Measurements from ENCODE around the gene WDR33. TPM values are rescaled to one million over a fixed set of nuclear protein-coding genes. Genes with fewer than 3 reads are reported as not detected.

Gene WDR33
- total and polyA plus RNA-seq, 9 of the 15 experiments (the other 6 are each of a cell fraction or from before 2014, with no cell fraction given), result 24.2 to 57.4 (median 38.4) TPM

- Histone ChIP-seq H3K27me3 (ENCODE audit: control insufficient read depth in 2 of 2, insufficient read depth in 2 of 2, low read length in 2 of 2) (peaks cover 40 to 68% of the 10 kb centered on the region in 2 experiments), H2AFZ (ENCODE audit: low read depth, low read length) (no peak overlapping the region), H4K20me1 (replicated peaks; ENCODE audit: control insufficient read depth, insufficient read depth, low read length) (no peaks in the 10 kb centered on the region; the same call in none of the 2 replicates), H3K36me3 (ENCODE audit: control insufficient read depth, insufficient read depth, low read length) (no peaks in the 10 kb centered on the region), H3K4me1 (replicated peaks in 1 of 2; ENCODE audit: control insufficient read depth in 2 of 2, insufficient read depth in 2 of 2, low read length in 2 of 2) (peaks cover 2 to 12% of the 10 kb centered on the region in 2 experiments; a peak in 3 of 5 replicates), H3K4me2 (ENCODE audit: insufficient read depth, low read length) (no peak overlapping the region), H3K9me1 (ENCODE audit: control insufficient read depth, insufficient read depth, low read length) (no peaks in the 10 kb centered on the region), H3K27ac (ENCODE audit: extremely low read depth, low read depth, low read length) (no peak overlapping the region), H3K4me3 (no peak overlapping the region), H3K9ac (ENCODE audit: insufficient read depth in 1 of 2, low read depth in 2 of 2, low read length in 2 of 2) (peak overlapping the region in 1 of 2 experiments; percentile 22; a peak in 1 of 4 replicates), H3K79me2 (ENCODE audit: control insufficient read depth, insufficient read depth, low read length) (no peaks in the 10 kb centered on the region), H3K9me3 (replicated peaks; ENCODE audit: control insufficient read depth, insufficient read depth, low read depth, low read length) (no peaks in the 10 kb centered on the region; the same call in 1 of the 2 replicates)
- 25% methylated on average over 12 of the region's 14 CpGs for WGBS (ENCODE audit: insufficient coverage, low coverage, missing lambda C conversion rate)
- ChIA-PET CTCF (ENCODE audit: low intra/inter-chr PET ratio) (no interaction called here), POLR2A (no interaction called here)
- intact Hi-C loops (cut with micrococcal nuclease), result no loop called here
- TF ChIP-seq NR2C1 (IDR thresholded peaks at IDR 0.05) (no peak), NR2C1 (tag; IDR thresholded peaks at IDR 0.05) (no peak), CBX3 (IDR thresholded peaks at IDR 0.05; ENCODE audit: borderline replicate concordance in 1 of 2, low read length in 2 of 2) (no peak), TEAD1 (CRISPR knock-in tag; IDR thresholded peaks at IDR 0.05) (no peak), CHD1 (IDR thresholded peaks at IDR 0.05; ENCODE audit: low read length) (no peak), CEBPG (CRISPR knock-in tag; IDR thresholded peaks at IDR 0.05) (no peak), CEBPG (tag; conservative IDR thresholded peaks at IDR 0.05 in 1 of 2, IDR thresholded peaks at IDR 0.05 in 1 of 2) (no peak)
- ATAC-seq (no peak; the same call in 2 of the 3 replicates), DNase-seq (ENCODE audit: extremely low read depth in 1 of 4, low spot score in 3 of 4) (no peak), FAIRE-seq (no peak)
- in situ Hi-C loops (cut with MboI), result no loop called here
- BruUV-seq (replicated peaks), result no TSS peak
Observed at GRCh38 chr2:127661072-127661649, 149.8 kb downstream of the WDR33 start.
